WTC11 (cell line): ENCODE results near the gene ALPI.

Experiments
- CBFB ChIP-seq: sonication (generic); formaldehyde crosslinking; IDR thresholded peaks from 2 replicates; pipeline ENCODE4 v1.8.1; 2022; ENCODE audit warnings: mild to moderate bottlenecking, low read depth, missing genetic modification reagents
- CREB1 ChIP-seq: sonication (generic); formaldehyde crosslinking; IDR thresholded peaks from 2 replicates; pipeline ENCODE4 v1.8.0; 2023; ENCODE audit warnings: mild to moderate bottlenecking, missing genetic modification reagents
- E2F5 ChIP-seq: sonication (generic); formaldehyde crosslinking; IDR thresholded peaks from 2 replicates; pipeline ENCODE4 v1.8.1; 2022; ENCODE audit warnings: mild to moderate bottlenecking, moderate library complexity, missing genetic modification reagents
- ELF4 ChIP-seq: sonication (generic); formaldehyde crosslinking; IDR thresholded peaks from 2 replicates; pipeline ENCODE4 v1.8.1; 2022; ENCODE audit warnings: low read depth, mild to moderate bottlenecking, moderate library complexity, missing genetic modification reagents
- MXD4 ChIP-seq: fragments of 250-450 bp; sonication (Bioruptor Pico); IDR thresholded peaks from 2 replicates; pipeline ENCODE4 v1.8.0; 2021; ENCODE audit warnings: mild to moderate bottlenecking, moderate library complexity, borderline replicate concordance
- NR2C2 ChIP-seq: sonication (generic); formaldehyde crosslinking; IDR thresholded peaks from 2 replicates; pipeline ENCODE4 v1.8.0; 2022; ENCODE audit warnings: mild to moderate bottlenecking, missing genetic modification reagents
- USF2 ChIP-seq: sonication (generic); formaldehyde crosslinking; IDR thresholded peaks from 2 replicates; pipeline ENCODE4 v1.8.1; 2023; ENCODE audit warnings: mild to moderate bottlenecking, missing genetic modification reagents, moderate library complexity
- ZNF138 ChIP-seq: sonication (generic); formaldehyde crosslinking; conservative IDR thresholded peaks from 2 replicates; pipeline ENCODE4 v1.8.1; 2022; ENCODE audit warnings: mild to moderate bottlenecking, moderate library complexity, missing genetic modification reagents
- TF ChIP-seq, protein P1 (sequence below): fragments of 200-600 bp; IDR thresholded peaks from 2 replicates; pipeline ENCODE4 v1.8.0; 2022; ENCODE audit warnings: antibody characterized with exemption
- TF ChIP-seq, protein P2 (sequence below): sonication (generic); formaldehyde crosslinking; IDR thresholded peaks from 2 replicates; pipeline ENCODE4 v1.8.0; 2023; ENCODE audit warnings: missing genetic modification reagents
- TF ChIP-seq, protein P3 (sequence below): sonication (generic); formaldehyde crosslinking; conservative IDR thresholded peaks from 2 replicates; pipeline ENCODE4 v1.8.1; 2022; ENCODE audit warnings: mild to moderate bottlenecking, missing genetic modification reagents
- TF ChIP-seq, protein P4 (sequence below): sonication (generic); formaldehyde crosslinking; IDR thresholded peaks from 2 replicates; pipeline ENCODE4 v1.8.0; 2022; ENCODE audit warnings: mild to moderate bottlenecking, missing genetic modification reagents
- TF ChIP-seq, protein P5 (sequence below): sonication (generic); formaldehyde crosslinking; IDR thresholded peaks from 2 replicates; pipeline ENCODE4 v1.8.1; 2023; ENCODE audit warnings: mild to moderate bottlenecking, moderate library complexity, missing genetic modification reagents

DNA sequence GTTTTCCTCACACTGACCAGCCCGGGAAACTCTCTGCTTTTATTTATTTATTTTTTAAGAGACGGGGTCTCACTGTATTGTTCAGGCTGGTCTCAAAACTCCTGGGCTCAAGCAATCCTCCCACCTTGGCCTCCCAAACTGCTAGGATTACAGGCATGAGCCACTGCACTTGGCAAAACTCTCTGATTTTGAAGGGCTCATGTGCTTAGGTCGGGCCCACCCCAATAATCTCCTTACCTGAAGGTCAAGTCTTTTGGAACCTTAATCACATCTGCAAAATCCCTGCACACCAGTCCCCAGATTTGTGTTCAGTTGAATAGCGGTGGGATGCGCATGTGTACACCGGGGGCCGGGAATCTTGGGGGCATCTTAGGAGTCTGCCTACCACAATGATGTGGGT, 39.3 kb downstream of the ALPI start:
- TF ChIP-seq ELF4 (CRISPR knock-in tag) (no peak), MXD4 (CRISPR knock-in tag) (no peak), CBFB (CRISPR knock-in tag) (no peak), NR2C2 (no peak), E2F5 (no peak), USF2 (CRISPR knock-in tag) (no peak), ZNF138 (CRISPR knock-in tag) (no peak), CREB1 (no peak)
- TF ChIP-seq, protein P1, sequence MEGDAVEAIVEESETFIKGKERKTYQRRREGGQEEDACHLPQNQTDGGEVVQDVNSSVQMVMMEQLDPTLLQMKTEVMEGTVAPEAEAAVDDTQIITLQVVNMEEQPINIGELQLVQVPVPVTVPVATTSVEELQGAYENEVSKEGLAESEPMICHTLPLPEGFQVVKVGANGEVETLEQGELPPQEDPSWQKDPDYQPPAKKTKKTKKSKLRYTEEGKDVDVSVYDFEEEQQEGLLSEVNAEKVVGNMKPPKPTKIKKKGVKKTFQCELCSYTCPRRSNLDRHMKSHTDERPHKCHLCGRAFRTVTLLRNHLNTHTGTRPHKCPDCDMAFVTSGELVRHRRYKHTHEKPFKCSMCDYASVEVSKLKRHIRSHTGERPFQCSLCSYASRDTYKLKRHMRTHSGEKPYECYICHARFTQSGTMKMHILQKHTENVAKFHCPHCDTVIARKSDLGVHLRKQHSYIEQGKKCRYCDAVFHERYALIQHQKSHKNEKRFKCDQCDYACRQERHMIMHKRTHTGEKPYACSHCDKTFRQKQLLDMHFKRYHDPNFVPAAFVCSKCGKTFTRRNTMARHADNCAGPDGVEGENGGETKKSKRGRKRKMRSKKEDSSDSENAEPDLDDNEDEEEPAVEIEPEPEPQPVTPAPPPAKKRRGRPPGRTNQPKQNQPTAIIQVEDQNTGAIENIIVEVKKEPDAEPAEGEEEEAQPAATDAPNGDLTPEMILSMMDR = no peak
- TF ChIP-seq, protein P2, sequence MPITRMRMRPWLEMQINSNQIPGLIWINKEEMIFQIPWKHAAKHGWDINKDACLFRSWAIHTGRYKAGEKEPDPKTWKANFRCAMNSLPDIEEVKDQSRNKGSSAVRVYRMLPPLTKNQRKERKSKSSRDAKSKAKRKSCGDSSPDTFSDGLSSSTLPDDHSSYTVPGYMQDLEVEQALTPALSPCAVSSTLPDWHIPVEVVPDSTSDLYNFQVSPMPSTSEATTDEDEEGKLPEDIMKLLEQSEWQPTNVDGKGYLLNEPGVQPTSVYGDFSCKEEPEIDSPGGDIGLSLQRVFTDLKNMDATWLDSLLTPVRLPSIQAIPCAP (CRISPR knock-in tag) = no peak
- TF ChIP-seq, protein P3, sequence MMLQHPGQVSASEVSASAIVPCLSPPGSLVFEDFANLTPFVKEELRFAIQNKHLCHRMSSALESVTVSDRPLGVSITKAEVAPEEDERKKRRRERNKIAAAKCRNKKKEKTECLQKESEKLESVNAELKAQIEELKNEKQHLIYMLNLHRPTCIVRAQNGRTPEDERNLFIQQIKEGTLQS (CRISPR knock-in tag) = no peak
- TF ChIP-seq, protein P4, sequence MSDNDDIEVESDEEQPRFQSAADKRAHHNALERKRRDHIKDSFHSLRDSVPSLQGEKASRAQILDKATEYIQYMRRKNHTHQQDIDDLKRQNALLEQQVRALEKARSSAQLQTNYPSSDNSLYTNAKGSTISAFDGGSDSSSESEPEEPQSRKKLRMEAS (CRISPR knock-in tag) = no peak
- TF ChIP-seq, protein P5, sequence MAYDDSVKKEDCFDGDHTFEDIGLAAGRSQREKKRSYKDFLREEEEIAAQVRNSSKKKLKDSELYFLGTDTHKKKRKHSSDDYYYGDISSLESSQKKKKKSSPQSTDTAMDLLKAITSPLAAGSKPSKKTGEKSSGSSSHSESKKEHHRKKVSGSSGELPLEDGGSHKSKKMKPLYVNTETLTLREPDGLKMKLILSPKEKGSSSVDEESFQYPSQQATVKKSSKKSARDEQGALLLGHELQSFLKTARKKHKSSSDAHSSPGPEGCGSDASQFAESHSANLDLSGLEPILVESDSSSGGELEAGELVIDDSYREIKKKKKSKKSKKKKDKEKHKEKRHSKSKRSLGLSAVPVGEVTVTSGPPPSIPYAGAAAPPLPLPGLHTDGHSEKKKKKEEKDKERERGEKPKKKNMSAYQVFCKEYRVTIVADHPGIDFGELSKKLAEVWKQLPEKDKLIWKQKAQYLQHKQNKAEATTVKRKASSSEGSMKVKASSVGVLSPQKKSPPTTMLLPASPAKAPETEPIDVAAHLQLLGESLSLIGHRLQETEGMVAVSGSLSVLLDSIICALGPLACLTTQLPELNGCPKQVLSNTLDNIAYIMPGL (CRISPR knock-in tag) = no peak
